GM18499 (cell line): ENCODE measurements around the gene PPIB.
"Not testable (repeated sequence)": the region's sequence is repeated elsewhere in the genome, so short reads cannot be mapped to it uniquely, and the experiment has no call there.

Source experiments
- ATAC-seq: cut with Tn5 transposase; IDR thresholded peaks from one replicate; pipeline ENCODE4 v1.9.1; 2021; ENCODE audit warnings: moderate number of reproducible peaks; ENCODE audit not compliant: insufficient read depth, unreplicated experiment

The PPIB gene

DNA sequence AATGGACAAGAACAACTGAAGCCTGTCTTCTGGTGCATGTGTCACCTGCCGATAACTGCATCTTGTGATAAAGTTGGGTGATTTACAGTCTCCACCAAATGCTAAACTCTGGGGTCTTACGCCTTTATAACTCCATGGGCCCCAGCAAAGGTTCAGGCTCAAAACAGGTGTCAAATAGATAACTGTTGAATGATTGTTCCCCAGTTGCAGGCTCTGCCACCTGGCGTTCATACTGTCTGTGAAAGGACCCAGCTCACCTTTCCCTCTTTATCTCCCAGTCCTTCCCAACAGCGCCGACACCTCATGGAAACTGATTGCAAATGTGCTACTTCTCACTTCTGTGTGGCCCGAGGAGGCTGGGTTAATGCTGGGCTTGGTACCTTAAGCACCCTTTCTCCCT lies 19.5 kb downstream of the PPIB start:
- no peak for ATAC-seq

- ATAC-seq, result no peak
These were observed 20.9 kb downstream of the PPIB start for GRCh38 chr15:64141798-64142512.

DNA sequence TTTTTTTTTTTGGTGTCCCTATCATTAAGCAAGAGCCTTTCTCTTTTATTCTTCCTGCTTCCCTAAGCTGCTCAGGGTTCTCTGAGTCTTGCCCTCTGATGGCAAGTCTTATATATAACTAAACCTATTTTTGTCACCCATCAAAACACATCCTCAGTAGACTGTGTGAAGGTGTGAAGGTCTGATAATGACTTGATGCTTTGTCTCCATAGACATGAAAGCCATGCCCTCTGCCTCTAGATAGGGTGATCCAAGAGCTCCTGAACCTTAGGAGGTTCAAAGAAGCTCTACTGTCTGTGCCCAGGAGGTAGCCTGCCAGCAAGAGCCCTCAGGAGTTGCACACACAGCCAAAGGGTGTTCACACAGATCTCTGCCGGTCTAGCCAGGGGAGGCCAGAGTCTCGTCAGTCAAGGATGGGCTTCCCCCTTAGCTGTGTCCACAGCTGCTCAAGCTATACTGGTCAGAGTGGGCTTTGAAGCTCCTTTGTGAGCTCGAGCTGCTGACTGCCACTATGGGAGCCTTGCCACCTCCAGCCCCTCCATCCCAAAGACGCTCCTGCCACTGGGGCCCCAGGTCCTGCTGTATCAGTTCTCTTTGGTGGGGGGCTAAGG lies 24.4 kb downstream of the PPIB start:
- no peak for ATAC-seq

DNA sequence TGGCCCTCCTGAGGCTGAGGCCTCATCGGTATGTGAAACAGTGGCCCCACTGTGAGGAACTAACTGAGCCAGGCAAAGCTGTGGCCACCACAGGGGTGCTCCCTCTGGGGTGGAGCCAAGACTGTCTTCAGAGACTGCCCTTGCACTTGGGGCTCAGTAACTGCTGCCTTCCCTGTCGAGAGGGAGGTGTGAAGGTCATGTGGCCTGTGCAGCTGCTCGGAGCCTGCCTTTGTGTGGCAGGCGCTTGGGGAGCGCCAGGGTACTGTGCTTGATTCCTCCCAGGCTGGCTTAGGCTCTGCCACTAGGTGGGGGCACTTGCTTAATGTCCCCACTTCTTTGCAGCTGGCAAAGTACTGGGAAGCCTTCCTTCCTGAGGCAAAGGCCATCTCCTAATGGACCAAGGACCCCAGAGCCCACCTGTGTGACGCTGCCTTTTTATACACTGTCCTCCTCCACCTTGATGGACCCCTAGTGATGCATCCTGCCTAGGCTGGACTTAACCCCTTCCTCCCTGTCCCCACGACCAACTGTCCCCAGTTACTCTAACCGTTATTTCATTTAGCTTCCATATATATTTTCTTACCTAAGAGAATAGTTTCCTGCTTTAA lies 25.5 kb downstream of the PPIB start:
- ATAC-seq, result no peak

- no peak for ATAC-seq
These were observed 26.5 kb downstream of the PPIB start for GRCh38 chr15:64136347-64136746.

GRCh38 chr15:64134345-64134829 lies 28.4 kb downstream of the PPIB start:
- no peak for ATAC-seq

DNA sequence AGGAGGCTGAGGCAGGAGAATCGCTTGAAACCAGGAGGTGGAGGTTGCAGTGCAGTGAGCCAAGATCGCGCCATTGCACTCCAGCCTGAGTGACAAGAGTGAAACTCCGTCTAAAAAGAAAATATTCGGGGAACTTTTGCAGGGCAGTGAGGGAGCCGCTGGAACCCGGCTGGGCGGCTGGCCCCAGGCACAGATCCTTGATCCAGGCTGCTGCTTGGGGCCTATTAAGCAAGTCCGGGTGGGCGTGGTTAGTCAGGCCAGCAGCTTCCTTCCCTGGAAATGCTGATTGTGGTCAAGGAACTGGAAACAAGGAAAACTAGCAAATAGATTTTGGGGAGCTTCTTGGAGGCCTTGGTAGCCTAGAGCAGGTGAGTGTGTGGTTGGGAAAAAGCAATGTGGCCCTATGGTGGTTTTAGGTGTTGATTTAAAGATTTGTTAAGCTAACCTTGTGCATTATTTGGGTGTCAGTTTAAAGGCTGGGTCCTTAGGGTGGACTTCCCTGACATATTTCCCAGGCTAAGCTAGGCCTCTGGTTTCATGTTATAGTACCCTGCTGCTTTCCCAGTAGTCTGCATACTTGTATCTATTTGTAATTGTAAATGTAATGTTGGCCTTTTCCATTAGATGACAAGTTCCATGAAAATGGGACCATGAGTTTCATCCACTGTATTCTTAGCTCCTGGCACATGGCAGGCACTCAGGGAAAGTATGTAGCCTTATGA lies 29.0 kb downstream of the PPIB start:
- ATAC-seq, result no peak

GRCh38 chr15:64132217-64132616 lies 30.6 kb downstream of the PPIB start:
- no peak for ATAC-seq

DNA sequence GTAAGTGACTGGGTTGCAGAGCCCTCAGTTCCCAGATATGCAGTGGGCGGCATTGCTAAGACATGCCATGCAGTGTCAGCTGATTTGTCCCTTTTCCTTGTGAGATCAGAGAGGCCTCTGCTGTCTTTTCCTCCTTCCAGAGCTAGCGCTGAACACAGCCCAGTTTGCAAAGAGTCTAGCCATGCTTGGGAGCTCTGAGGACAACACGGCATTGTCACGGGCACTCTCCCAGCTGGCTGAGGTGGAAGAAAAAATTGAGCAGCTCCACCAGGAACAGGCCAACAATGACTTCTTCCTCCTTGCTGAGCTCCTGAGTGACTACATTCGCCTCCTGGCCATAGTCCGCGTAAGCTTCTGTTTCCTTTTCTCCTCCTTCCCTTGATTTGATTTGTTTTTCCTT lies 31.3 kb downstream of the PPIB start:
- no peak for ATAC-seq

GRCh38 chr15:64130159-64130558 lies 32.7 kb downstream of the PPIB start:
- no peak for ATAC-seq

GRCh38 chr15:64127521-64128270 lies 35.1 kb downstream of the PPIB start:
- ATAC-seq, result no peak

GRCh38 chr15:64125978-64126377 lies 36.8 kb downstream of the PPIB start:
- ATAC-seq, result no peak

DNA sequence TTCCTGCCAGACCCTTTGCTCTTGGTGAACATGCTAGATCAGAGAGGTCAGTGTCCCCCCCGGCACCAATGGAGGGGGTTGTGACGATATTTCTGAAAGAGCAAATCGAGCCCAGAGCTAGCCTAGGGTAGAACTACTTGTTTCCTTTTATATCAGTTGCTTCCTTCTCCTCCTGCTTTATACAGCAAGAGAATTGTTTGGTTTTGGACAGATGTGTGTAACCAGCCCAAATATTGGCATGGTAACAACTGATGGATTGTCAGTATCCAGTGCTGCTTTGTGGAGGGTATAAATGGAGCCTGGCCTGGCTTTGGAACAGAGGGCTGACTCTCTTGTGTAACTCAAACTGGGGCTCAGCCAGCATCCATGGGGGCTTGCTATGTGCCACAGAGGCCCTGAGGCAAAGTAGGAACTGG lies 39.9 kb downstream of the PPIB start:
- ATAC-seq, result no peak

DNA sequence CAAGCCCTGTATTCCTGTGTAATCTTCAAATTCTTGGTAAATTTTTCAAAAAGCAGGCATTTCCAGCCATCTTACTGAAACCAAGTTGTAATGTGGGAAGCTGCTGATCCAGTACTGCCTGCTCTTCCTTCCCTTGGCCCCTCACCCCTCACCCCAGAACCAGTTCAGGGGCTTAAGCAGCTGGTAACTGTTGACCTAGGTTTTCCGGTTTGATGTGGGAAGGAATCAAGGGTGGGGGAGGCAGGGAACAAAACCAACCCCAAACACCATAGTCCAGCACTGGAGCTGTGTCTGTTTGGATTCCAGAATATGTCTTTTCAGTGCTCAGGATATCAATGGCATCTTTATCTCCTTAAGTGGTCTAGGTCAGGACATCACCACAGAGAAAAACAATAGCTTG lies 40.4 kb downstream of the PPIB start:
- ATAC-seq, result no peak

DNA sequence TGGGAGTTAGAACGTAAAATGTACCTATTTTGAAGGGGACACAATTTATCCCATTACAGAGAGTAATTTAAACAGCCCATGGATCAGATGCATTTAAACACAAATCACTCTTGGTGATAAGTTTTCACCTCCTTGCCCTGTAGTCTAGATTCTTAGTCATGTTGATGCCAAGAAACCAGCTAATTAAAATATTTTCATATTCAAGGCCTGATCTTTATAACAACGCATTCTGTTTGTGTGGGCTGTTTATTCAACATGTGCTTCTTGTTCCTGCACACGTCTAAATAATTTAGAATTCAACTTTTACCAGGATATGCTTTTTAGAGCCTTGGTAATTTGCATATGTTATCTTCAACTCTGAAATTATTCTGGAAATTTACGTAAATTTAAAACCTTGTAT lies 41.2 kb downstream of the PPIB start:
- no peak for ATAC-seq

DNA sequence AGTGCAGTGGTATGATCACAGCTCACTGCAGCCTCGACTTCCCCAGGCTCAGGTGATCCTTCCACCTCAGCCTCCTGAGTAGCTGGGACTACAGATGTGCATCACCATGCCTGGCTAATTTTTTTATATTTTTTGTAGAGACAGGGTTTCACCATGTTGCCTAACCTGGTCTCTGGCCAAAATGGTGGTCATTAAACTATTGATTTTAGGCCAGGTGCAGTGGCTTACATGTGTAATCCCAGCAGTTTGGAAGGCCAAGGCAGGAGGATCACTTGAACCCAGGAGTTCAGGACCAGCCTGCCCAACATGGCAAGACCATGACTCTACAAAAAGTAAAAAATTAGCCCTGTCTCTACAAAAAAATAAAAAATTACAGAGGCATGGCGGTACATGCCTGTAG lies 42.5 kb downstream of the PPIB start:
- ATAC-seq, result not testable (repeated sequence)

DNA sequence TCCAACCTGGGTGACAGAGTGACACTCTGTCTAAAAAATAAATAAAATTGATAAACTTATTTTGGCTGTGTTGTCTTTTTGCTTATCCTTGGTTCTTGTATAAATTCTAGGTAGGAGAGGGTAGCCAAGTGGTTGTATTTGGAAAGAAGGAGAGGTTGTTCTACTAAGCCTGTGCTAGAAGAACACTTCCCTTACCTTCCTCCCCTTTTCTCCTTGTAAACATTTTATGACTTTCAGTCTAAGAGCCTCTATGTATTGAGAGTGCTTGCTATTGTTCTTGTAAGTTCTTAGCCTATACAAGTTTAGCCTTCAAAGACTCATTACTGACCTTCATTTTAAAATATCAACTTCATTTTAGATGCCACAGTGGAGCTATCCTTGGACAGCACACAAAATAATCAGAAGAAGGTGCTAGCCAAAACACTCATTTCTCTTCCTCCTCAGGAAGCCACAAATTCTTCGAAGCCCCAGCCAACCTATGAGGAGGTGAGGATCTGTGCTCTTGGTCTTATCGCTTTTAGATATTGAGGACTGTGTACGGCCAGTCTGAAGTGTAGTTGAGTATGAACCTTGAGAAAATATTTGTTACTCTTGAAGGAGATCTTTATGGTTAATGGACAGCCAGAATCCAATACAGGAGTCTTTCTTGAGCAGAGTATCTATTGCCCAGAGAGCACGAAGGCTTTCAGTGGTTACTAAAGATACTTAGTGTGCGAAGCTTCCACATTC lies 44.9 kb downstream of the PPIB start:
- no peak for ATAC-seq

DNA sequence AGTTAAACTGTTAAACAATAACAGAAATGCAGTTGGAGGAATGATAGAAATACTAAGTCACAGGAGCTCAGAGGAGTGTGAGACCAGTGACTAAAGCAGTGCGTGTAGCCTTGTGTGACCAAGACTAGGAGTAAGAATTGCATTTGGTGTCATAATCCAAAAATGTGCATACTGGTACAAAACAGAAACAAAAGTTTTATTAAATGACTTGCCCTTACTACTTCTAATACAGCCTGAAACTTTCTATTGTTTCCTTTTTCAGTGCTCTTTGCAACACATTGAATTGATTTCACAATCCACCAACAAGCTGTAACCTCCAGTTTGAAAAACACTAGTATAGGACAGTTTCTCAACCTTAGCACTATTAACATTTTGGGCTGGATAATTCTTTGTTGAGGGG lies 49.9 kb downstream of the PPIB start:
- ATAC-seq, result no peak

DNA sequence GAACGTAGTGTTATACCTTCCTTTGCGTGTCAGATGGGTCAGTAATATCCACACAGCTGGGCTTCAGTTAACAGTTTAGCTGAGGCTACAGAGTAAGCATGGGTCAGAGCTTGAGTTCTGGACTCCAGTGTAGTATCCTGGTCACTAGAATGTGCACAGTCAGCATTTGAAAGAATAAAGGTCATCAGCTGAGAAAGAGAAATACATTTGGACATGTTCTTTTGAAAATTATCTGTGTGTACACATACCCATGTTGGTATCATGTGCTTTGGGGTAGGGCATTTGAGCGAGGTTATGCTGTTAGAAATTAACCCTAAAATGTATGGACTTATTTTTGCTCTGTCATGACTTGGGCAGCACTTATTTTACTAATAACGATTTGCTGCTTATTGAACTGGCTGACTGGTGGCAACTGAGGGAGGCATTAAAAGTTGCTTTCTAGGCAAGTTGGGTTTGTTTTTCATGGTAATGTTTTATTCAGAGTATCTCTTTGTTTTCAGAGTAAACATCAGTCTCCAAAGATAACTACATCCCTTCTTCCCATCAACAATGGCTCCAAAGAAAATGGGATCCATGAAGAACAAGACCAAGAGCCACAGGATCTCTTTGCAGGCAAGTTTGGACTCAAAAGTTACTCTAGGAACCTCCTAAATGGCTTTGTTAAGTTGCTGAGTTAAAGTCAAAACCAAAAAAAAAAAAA lies 50.6 kb downstream of the PPIB start:
- ATAC-seq, result no peak
